Activated CD8-positive, alpha-beta memory T cell treated with anti-CD3 and anti-CD28 coated beads, Interleukin-2, amount 50 U/mL, for 24 hours (primary cell): Measurements from ENCODE around the gene MICOS13.
"Not testable (repeated sequence)": the region's sequence is repeated elsewhere in the genome, so short reads cannot be mapped to it uniquely, and the experiment has no call there.

Experiments used
- DNase-seq: peaks from one replicate; pipeline ENCODE4 v3.0.0-alpha.2; 2020; ENCODE audit errors: extremely low read depth

Gene MICOS13

DNA sequence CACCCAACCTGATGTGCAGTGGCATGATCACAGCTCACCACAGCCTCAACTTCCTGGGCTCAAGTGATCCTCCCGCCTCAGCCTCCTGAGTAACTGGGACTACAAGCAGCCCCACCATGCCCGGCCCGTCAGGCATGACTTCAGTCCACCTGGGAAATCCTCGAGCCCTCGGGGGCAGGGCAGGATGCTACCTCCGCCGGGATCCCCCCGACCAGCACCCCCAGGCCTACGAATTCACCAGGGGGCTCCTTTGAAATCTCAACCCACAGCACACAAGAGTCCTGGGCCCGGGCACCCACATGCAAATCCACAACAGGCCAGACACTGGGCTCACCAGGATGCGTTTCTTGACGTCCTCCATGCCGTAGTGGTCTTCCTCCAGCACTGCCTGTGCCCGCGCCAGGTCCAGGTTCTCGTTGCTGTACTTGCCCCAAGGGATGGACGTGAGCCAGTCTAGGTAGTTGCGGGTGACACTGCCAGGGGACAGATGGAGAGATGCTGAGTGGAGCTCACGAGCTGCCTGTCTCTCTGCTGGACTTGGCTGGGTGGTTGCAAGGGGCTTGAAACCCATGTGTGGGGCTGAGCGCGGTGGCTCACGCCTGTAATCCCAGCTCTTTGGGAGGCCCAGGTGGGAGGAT is 20.3 kb upstream of the MICOS13 start:
- DNase-seq = no peak

DNA sequence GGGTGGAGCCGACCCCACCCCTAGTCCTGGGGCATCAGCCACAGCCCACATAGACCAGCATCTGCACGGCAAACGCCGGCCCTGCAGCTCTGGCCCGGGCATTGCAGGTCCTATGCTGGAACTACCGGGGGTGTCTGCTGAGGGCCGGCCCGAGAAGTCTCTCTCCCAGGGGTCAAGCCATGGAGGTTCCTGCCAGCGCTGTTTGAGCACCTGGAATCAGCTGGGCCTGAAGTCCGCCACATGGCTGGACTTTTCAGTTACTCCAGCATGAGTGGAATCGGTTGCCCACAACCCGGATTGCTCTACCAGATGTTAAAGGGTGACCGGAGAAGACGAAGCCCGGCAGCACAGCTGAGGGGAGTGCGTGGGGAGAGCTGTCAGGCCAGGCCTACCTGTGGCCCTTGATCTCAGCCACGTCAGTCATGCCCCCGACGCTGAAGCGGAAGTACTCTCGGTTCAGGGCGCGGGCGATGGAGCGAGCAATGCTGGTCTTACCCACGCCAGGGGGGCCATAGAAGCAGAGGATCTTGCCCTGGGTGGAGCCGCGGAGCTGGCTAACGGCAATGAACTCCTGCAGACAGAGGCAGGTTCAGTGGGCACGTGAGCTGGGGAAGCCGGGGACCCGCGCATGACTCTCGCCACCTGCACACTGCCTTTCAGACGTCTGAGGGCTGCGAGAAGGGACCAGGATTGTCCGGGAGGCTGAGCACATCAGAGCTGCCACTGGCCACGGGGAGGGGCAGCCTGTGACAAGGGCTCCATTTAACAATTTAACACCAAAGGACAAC is 18.5 kb upstream of the MICOS13 start:
- DNase-seq = no peak

DNA sequence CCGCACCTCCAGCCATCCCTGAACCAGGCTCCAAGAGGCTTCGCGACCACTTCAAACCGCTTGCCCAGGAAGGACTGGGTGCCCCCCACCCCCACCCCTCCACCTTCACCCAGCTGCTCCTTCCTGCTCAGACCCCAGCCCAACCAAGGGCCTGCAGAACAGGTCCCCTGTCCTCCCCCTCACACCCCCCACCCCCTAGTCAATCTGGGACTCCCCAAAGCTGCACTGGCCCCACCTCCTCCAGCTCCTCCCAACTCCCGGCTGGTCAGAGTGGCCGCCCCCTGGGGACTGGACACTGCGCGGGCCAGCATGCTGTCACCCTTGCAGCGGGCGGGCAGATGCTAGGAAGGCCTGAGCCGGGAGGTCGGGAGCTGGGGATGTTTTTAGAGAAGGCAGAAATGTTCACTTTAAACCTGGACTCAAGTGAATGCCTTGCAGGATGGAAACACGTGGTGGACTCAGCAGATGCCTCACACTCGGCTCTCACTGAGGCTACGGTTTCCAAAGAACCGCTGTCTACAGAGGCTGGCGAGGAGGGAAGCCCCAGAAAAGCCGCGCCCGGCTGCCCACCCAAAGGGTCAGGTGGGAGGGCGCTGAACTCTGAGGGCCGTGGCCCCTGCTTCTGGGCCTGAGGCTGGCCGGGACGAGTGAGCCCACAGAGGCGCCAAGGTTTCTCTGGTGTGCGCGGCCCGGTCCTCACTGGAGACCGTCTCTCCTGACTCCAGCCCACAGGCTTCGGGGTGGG is 17.7 kb upstream of the MICOS13 start:
- no peak for DNase-seq

DNA sequence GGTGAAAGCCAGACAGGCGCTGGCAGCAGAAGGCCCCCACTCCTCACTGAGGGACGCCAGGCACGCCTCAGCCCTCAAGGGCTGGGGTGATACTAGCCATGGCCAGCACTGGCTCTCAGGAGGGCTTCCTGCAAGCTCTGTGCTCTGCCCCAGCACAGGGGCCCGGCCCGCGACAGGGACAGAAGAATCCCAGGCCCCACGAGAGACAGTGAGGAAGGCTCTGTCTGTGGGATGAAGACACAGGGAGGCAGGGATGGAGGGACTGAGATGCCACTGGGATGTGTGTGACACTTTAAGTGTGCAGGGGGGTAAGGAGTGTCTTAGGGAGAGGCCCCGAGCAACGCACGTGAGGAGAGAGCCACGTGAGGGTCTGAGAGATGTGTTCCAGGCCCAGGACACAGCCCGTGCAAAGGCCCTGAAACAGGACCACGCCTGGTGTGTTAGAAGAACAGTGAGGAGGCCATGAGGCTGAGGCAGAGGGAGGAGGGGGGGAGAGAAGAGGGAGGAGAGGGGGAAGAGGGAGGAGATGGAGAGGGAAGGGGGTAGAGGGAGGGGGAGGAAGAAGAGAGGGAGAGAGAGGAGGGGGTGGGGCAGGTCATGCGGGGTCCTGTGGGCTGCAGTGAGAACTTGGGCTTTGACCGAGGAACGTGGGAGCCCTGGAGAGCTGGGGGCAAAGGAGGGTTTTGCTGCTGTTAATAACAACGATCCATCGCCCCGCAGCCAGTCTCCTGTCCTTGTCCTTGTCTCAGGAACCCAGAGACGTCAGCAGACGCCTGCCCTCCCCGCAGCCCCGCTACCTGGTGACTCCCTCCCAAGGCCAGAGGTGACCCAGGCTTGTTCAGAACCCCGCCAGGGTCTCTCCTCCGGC is 16.9 kb upstream of the MICOS13 start:
- DNase-seq = no peak

DNA sequence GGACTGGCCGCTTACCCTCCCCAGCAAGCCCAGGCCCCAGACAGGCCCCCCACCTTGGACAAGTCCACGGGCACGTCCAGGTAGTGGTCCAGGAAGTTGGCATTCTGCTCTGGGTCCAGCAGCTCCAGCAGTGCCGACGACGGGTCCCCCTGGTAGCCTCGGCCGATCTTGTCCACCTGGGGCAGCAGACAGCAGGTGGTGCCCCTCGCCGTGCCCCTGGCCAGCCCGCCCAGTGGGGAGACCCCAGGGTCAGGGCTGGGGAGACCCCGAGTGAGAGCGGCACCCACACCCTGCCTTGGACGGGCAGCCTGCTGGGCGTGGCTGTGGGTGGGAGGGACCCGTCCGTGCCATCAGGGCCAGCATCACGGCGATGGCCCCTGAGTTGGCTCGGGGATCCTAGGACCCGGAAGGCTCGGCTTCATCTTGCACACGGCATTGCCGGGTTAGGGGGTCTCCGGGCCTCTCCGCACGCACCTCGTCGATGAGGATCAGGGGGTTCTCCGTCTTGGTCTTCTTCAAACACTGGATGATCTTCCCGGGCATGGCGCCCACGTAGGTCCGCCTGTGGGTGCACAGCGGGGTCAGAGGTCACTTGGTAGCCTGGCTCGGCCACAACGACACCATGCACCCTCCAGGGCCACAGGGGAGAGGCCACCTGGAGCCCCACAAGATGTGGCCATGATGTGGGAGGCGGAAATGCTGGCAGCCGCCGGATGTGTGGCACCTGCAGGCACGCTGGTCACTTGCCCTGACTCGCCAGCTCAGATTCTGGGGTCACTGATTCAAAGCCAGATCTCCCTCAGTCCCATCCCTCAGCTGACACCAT is 16.1 kb upstream of the MICOS13 start:
- DNase-seq = no peak

DNA sequence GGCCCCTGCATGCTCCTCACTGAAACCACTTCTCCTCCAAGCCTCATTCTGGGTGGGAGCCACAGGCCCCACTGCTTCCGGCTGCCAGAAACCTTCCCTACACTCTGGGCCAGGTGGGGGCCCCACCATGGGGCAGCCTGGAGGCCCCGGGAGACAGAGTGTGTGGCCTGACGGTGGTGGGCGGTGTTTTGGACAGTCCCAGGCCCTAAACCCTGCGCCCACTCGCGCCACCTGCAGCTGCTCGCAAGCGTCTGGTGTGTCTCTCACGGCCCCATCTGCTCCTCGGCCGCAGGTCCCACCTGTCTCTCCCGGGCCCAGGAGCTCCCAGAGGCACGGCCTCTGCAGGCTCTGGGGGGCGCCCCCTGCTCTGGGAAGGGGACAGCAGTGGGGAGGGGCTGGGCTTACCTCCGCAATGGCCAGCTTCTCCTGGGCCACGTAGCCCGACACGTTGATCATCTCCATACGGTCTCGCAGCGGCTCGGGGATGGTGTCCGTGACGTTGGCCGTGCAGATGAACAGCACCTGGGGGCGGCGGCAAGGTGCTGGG is 15.4 kb upstream of the MICOS13 start:
- no peak for DNase-seq

DNA sequence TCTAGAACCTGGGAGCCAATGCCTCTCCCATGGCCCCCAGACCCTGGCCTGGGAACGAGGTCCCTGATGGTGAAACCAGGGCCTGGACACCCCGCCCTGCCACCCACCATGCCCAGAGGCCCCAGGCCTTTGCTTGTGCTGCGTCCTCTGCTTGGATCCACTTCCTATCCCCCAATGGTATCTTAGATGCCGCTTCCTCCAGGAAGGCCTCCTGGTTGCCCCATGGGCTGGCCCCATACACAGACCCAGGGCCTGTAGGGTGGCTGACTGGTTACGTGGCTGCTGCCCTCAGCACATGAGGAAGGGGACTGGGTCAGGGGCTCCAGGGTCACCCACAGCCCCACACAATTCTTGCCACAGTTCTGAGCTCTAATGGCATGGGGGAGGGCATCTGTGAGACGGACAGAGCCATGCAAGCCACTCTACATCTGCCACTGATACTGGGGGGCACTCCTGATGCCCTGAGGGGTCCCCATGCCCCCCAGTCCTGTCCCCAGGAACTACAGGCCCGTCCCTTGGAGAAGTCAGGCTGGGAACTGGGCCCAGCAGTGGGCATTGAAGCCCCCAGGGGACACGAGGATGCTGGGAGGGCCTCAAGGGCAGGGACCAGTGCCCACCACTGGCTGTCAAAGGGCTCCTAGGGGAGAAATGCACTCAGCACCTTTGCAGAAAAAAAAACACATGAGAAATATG is 14.8 kb upstream of the MICOS13 start:
- DNase-seq = no peak

DNA sequence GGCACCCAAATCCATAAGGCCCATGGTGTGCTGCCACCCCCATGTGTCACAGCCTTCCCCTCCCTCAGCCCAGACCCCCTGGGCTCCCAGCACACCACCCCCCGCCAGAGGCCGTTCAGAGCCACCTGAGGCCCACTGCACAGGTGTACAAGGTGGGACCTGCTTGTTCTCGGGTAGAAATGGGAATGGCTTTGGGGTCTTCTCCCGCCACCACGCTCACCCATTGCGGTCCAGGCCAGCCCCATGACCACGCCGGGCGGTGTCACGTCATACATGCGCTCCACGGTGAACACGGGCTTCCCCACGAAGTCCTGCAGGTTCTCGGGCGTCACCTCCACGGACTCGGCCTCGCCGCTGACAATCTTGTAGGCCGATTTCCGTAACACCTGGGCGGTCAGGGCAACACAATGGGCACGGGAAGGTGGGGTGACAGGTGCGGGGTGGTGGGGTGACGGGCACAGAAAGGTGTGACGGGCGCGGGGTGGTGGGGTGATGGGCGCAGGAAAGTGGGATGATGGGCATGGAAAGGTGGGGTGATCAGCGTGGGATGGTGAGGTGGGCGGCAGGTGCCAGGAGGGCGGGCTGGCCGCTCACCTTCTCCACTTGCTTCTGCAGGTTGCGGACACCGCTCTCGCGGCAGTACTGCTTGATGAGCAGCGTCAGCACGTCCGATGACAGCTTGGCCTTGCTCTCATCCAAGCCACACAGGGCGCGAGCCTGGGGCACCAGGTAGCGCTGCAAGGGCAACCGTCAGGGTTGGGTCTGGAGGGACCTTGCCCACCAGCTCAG is 14.0 kb upstream of the MICOS13 start:
- DNase-seq = no peak

DNA sequence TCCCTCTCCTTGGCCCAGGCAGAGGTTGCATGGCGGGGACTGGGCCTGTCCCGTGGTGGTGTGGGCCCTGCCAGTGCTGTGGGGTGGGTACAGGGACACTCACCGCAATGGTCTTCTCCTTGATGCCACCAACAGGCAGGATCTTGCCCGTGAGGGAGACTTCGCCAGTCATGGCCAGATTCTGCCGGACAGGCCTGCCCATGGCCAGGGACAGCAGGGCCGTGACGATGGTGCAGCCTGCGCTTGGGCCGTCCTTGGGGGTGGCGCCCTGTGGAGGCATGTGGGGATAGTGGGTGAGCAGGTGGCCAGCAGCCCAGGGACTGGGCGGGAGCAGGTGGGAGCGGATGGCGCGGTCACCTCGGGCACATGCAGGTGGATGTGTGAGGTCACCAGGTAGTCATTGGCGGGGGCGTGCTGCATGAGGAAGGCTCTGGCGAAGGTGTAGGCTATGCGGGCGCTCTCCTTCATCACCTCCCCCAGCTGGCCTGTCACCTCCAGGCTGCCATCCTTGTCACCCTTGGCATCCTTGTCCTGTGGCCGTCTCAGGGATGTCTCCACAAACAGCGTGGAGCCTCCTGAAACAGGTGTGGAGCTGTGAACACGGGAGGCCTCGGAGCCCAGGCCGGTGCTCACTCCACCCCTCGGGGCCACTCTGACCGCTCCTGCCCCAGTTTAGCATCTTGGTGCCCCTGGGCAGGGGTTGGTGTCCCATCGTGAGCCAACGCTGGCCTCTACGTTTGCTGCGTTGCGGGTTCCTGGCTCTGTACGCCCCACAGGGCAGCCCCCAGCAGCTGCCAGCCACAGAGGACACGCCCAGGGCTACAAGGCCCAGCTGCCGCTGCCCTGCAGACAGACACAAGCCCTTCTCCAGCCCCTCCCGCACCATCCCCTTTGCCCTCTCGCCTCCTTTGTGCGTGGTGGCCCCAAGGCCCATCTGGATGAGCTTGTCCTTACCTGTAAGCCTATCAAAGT is 13.2 kb upstream of the MICOS13 start:
- DNase-seq = no peak

DNA sequence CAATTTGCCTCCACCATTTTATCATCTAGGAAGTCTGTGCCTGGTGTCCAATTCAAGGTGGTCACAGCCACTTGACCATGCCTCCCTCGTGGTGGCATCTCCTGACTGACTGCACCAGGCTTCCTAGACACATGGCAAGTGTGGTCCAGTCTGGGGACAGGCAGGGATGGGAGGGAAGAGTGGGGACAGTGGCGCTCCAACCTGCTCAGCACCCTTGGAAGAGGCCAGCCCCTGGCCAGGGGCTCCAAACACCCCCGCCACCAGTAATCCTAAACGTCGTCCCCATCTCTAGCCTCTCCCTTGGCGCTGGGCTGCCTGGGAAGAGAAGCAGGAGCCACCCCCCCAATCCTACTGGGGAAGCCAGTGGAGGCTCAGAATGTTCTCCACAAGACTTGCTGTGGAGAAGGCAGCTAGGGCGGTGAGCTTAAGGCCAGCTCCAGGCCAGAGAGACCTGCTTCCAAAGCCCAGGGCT is 12.4 kb upstream of the MICOS13 start:
- DNase-seq = no peak

DNA sequence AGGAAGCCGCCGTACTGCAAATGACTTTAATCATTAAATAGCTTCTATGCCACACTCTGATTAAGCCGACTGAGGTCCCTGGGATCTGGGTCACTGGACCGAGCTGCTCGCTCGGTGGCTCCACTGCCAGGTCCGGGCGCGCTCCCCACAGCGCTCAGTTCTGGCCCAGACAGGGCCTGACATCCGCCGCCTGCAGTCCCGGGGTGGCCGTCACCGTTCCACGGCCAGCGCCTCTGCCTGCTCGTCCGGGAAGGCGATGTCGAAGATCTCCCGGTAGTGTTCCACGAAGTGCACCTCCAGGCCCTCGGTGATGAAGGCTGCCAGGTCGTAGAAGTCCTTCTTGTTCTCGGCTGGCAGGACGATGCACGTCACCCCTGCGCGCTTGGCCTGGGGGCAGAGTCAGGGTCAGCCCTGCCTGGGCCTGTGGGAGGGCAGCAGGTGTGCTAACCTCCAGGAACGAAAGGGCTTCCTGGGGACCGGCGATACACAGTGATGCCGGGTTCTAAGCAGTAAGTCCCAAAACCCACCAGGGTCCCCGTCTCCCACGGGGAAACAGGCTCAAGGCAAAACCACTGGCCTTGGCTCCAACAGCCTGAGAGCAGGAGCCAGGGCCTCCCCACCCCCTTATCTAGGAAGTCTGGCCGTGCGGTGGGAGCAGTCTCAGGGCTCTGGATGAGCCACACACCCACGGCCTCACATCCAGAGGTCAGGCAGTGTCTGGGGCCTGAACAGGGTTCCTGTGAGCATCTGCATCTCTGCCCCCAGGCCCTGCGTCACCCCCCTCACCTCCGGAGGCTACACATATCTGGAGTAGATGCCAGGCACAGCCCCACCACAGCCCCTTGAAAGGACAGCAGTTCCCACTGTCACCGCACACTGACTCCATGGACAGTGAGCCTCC is 11.8 kb upstream of the MICOS13 start:
- DNase-seq = no peak

DNA sequence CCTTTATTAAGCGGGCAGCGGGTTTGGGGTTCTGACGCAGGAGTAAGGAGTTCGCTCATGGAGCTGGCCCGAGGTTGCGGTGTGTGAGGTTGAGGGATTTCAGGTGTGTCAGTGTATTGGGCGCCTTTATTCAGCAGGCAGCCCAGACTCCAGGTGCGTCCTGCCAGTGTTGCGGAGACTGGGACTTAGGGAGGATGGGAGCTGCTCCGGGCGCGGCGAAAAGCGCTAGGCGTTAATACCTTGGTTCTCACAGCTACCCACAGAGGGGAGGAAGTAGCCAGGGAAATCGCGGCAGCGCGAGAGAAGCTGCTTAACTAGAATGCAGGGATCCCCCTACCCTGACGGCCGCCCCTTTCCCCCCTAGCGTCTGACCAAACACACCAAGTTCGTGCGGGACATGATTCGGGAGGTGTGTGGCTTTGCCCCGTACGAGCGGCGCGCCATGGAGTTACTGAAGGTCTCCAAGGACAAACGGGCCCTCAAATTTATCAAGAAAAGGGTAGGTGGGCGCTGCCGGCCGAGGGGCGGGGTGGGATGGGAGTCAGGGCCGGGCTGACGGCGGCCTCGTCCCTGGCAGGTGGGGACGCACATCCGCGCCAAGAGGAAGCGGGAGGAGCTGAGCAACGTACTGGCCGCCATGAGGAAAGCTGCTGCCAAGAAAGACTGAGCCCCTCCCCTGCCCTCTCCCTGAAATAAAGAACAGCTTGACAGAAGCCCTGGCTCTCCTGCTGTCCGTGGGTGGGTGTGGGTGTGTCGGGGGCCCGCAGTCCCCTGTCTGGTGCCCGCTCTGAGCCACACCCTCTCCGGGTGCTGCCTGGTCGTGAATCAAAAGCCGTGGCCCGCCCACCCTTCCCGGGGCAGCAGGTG is 10.9 kb upstream of the MICOS13 start:
- DNase-seq = no peak

DNA sequence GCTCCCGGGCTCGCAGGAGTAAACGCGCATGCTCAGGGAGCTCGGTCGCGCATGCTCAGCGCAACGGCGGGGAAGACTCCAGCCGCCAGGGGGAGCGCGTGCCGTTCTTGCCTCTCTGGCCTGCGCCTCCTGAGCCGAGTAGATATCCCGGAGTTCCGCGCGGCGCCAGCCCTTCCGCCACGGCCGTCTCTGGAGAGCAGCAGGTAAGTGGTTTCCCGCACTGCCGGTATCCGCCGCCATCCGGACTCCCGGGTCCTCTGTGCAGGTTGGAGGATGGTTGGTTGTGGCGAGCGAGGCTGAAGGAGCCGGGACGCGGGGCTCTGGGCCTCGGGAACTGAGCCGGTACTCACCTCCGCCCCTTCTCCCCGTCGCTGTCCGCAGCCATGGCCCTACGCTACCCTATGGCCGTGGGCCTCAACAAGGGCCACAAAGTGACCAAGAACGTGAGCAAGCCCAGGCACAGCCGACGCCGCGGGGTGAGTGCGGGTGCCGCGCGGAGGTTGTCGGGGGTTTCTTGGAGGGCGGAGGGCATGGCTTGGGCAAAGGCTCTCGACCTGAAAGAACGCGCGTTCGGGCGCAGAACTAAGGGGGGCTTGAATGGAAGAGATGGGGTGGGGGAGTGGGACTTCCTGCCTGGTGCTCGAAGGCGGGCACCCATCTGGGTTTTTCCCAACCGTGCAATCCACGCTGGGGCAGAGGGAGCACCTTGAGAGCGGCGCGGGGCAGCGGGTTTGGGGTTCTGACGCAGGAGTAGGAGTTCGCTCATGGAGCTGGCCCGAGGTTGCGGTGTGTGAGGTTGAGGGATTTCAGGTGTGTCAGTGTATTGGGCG is 10.0 kb upstream of the MICOS13 start, which contains the start of gene RPL36:
RPL36 (plus strand) TSS at position 171 of the 830 bp plus-strand sequence; CDS start at position 384, 213 bp downstream.
- peak; percentile 95 for DNase-seq

DNA sequence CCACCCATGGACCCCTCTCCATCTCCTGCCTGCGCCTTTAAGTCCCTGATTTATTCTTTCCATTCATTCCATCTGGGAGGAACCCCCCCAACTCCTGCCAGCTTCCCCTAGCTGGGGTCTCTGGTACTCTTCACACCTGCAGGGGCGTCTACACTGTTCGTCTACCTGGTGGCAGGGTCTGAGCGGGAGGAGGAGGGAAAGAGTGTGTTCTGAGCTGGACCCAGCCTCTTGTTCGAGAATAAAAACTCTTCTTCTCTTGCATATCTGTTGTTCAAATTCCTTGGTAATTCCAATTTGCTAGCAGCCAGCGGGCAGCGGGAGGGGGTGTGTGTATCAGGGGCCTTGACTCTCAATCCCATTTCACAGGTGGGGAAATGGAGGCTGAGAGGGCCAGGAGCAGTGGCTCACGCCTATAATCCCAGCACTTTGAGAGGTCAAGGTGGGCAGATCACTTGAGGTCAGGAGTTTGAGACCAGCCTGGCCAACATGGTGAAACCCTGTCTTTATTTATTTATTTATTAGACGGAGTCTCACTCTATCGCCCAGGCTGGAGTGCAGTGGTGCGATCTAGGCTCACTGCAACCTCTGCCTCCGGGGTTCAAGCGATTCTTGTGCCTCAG is 8.1 kb upstream of the MICOS13 start:
- DNase-seq = not testable (repeated sequence)
